ENCODE results near the gene PAK2. TPM values are rescaled to one million over a fixed set of nuclear protein-coding genes. Genes with fewer than 3 reads are reported as not detected.
A peak's percentile ranks its signal among the peaks of the same experiment; 100 is the strongest.

Gene PAK2
- total RNA-seq (2014; rRNA removed) = 32.6 and 53.8 TPM in 2 replicates
- Bru-seq, nascent RNA = percentile 86 among the genes with signal in this experiment
- percentile 91 among the genes with signal in this experiment for BruChase-seq, experiment 1, labeled RNA remaining after a 6-hour chase
- BruChase-seq, experiment 2, labeled RNA remaining after a 2-hour chase = percentile 85 among the genes with signal in this experiment
- long read RNA-seq, full-length matches to known transcripts = 46 of 96 reads
- long read RNA-seq, partial matches to known transcripts = 25 of 96 reads
- long read RNA-seq, other reads (novel, unspliced or antisense) = 25 of 96 reads

GRCh38 chr3:196739671-196740480 is at the start of gene PAK2:
Gene PAK2 (plus strand): TSS chr3:196739857. CDS start chr3:196782647, 42,790 bp downstream.
- ATAC-seq = peak; percentile 86
- ChIA-PET CTCF (interaction anchor here (0.6 kb wide), 1 partner anchor 53 kb away, joined by 11 read pairs; no protein-coding TSS in a partner anchor), POLR2A (ENCODE audit: unreplicated experiment) (interaction anchor here (0.5 to 1.0 kb wide), 8 partner anchors 27 to 1217 kb away, joined by 3 to 23 read pairs (median 6); partner anchors contain the start of genes CEP19 and PIGX)
- no peak for TF ChIP-seq CTCF (conservative IDR thresholded peaks at IDR 0.05; ENCODE audit: low read depth, low read length)
- TF ChIP-seq EZH2phosphoT487 (IDR thresholded peaks at IDR 0.05; ENCODE audit: borderline replicate concordance, low read length) = no peak
- no peak for TF ChIP-seq EZH2 (IDR thresholded peaks at IDR 0.05; ENCODE audit: low read length, unreplicated experiment)
- peak within 1 kb of the TSS; percentile 81 for H3K4me2 ChIP-seq (ENCODE audit: low read length)
- H3K27ac ChIP-seq (ENCODE audit: low read length) = peak within 1 kb of the TSS; percentile 78
- peak within 1 kb of the TSS; percentile 77 for H2AFZ ChIP-seq (ENCODE audit: low read length)
- DNase-seq = peak; percentile 91
- H3K9me3 ChIP-seq (ENCODE audit: low read length) = no peaks in the 10 kb centered on the region
- peaks cover 18% of the 10 kb centered on the region for H3K4me1 ChIP-seq (ENCODE audit: insufficient read depth, low read length)
- BruUV-seq (replicated peaks) = no TSS peak
- no peaks in the 10 kb centered on the region for H3K27me3 ChIP-seq (ENCODE audit: low read length)
- H3K4me3 ChIP-seq (ENCODE audit: low read length) = peak within 1 kb of the TSS; percentile 99
- intact Hi-C loops (cut with micrococcal nuclease) = loop anchor here (1.0 to 10.0 kb wide), 5 partner anchors 13 to 195 kb away; no protein-coding TSS in a partner anchor
- H3K36me3 ChIP-seq (ENCODE audit: low read depth, low read length) = no peaks in the 10 kb centered on the region
- H3K9me2 ChIP-seq (replicated peaks; ENCODE audit: low read length) = no peaks in the 10 kb centered on the region
- peaks cover 30% of the 10 kb centered on the region for H4K20me1 ChIP-seq (ENCODE audit: low read length)
- H3K9ac ChIP-seq (ENCODE audit: low read length) = peak within 1 kb of the TSS; percentile 95
- peaks cover 52% of the 10 kb centered on the region for H3K79me2 ChIP-seq (ENCODE audit: low read length)
- no peaks in the 10 kb centered on the region for H3F3A ChIP-seq (ENCODE audit: low read length, unreplicated experiment)

- no peak overlapping the region for H3K9ac ChIP-seq (ENCODE audit: low read length)
- H3K36me3 ChIP-seq (ENCODE audit: low read depth, low read length) = no peaks in the 10 kb centered on the region
- POLR2A ChIA-PET (ENCODE audit: unreplicated experiment) = interaction anchor here (0.6 kb wide), 1 partner anchor 115 kb away, joined by 3 read pairs; no protein-coding TSS in a partner anchor
- no peaks in the 10 kb centered on the region for H3K9me2 ChIP-seq (replicated peaks; ENCODE audit: low read length)
- no peak overlapping the region for H2AFZ ChIP-seq (ENCODE audit: low read length)
- H4K20me1 ChIP-seq (ENCODE audit: low read length) = no peaks in the 10 kb centered on the region
- intact Hi-C loops (cut with micrococcal nuclease) = loop anchor here (5.0 to 10.0 kb wide), 2 partner anchors 153 to 435 kb away; no protein-coding TSS in a partner anchor
- no peaks in the 10 kb centered on the region for H3F3A ChIP-seq (ENCODE audit: low read length, unreplicated experiment)
- TF ChIP-seq EZH2 (IDR thresholded peaks at IDR 0.05; ENCODE audit: low read length, unreplicated experiment) = no peak
- TF ChIP-seq EZH2phosphoT487 (IDR thresholded peaks at IDR 0.05; ENCODE audit: borderline replicate concordance, low read length) = no peak
- TF ChIP-seq CTCF (conservative IDR thresholded peaks at IDR 0.05; ENCODE audit: low read depth, low read length) = no peak
- H3K79me2 ChIP-seq (ENCODE audit: low read length) = no peaks in the 10 kb centered on the region
- DNase-seq (no peak), ATAC-seq (no peak)
- no peaks in the 10 kb centered on the region for H3K4me1 ChIP-seq (ENCODE audit: insufficient read depth, low read length)
- no peaks in the 10 kb centered on the region for H3K9me3 ChIP-seq (ENCODE audit: low read length)
- H3K4me2 ChIP-seq (ENCODE audit: low read length) = no peak overlapping the region
- no peak overlapping the region for H3K4me3 ChIP-seq (ENCODE audit: low read length)
- CTCF ChIA-PET = no interaction called here
- no TSS peak for BruUV-seq (replicated peaks)
- no peak overlapping the region for H3K27ac ChIP-seq (ENCODE audit: low read length)
- no peaks in the 10 kb centered on the region for H3K27me3 ChIP-seq (ENCODE audit: low read length)
Measured at GRCh38 chr3:196689941-196690660, 49.6 kb upstream of the PAK2 start.
